Aorta (tissue), 5 donors: Measurements from ENCODE around the gene CLDND2. TPM values are rescaled to one million over a fixed set of nuclear protein-coding genes. Genes with fewer than 3 reads are reported as not detected.
A peak's percentile ranks its signal among the peaks of the same experiment; 100 is the strongest.
"Not testable (repeated sequence)": the region's sequence is repeated elsewhere in the genome, so short reads cannot be mapped to it uniquely, and the experiment has no call there.

ENCODE experiments used
- ATAC-seq: fragments of 200-7000 bp; cut with Tn5 transposase; one replicate; pipeline ENCODE4 v1.9.1; 2022; ENCODE audit warnings: moderate library complexity; ENCODE audit not compliant: low FRiP score
- DNase-seq, 2 donors: peaks; one replicate each; pipeline ENCODE4 v3.0.0-alpha.2; 2020
- H3K27ac ChIP-seq, 2 donors: one replicate each; pipeline ENCODE4 v1.5.1; 2013; ENCODE audit warnings: low read length in 2 of 2, mild to moderate bottlenecking in 2 of 2, moderate library complexity in 2 of 2, control low read depth in 1 of 2, inconsistent platforms in 1 of 2, low read depth in 1 of 2
- H3K27me3 ChIP-seq, 2 donors: one replicate each; pipeline ENCODE4 v1.6.1; 2013; ENCODE audit warnings: control low read depth in 1 of 2, low read length in 1 of 2, mild to moderate bottlenecking in 1 of 2, moderate library complexity in 1 of 2; ENCODE audit not compliant: insufficient read depth in 2 of 2, control insufficient read depth in 1 of 2
- H3K36me3 ChIP-seq, 2 donors: one replicate each; pipeline ENCODE4 v1.6.1; 2013; ENCODE audit warnings: control low read depth in 1 of 2, low read length in 1 of 2, mild to moderate bottlenecking in 1 of 2; ENCODE audit not compliant: insufficient read depth in 2 of 2, control insufficient read depth in 1 of 2
- H3K4me1 ChIP-seq, 2 donors: one replicate each; pipeline ENCODE4 v1.6.1; 2013; ENCODE audit warnings: low read length in 2 of 2, control low read depth in 1 of 2, mild to moderate bottlenecking in 1 of 2, moderate library complexity in 1 of 2; ENCODE audit not compliant: insufficient read depth in 2 of 2, control insufficient read depth in 1 of 2
- H3K4me3 ChIP-seq, 2 donors: one replicate each; pipeline ENCODE4 v1.5.1; 2013; ENCODE audit warnings: low read length in 2 of 2, control low read depth in 1 of 2, mild to moderate bottlenecking in 1 of 2
- H3K9me3 ChIP-seq: one replicate; pipeline ENCODE4 v1.6.1; 2013; ENCODE audit warnings: mild to moderate bottlenecking, low read length; ENCODE audit not compliant: control insufficient read depth
- WGBS, 2 donors: extraction: QIAGEN DNeasy Blood & Tissue Kit; methylation state at CpG; one replicate each; pipeline ENCODE4 v1.1.7; 2013; 5-methylcytosine and 5-hydroxymethylcytosine counted together
- intact Hi-C, 2 donors: fragments of 100-400 bp; cut with DNase I; formaldehyde crosslinking; loops; one replicate each; pipeline versions ENCODE4 v1.14.2 to v1.15.0; 2022
- polyA plus RNA-seq, 2 donors: library from polyadenylated mRNA; stranded (reverse); fragments of 200-250 nt; gene quantifications; one replicate each; pipeline ENCODE4 v1.2.3, GENCODE V29; 2013
- total RNA-seq, 2 donors: library from RNA; stranded (reverse); fragmentation: NEBNext Ultra II Directional; extraction: Animal tissue kit (Norgen Biotek cat#: 25700); gene quantifications; one replicate each; pipeline ENCODE4 v1.2.1, GENCODE V29; 2021
- donor health status: healthy with polysubstance abuse.
- donor health status: Bipolar disorder and iron deficiency.
- donor health status: DM: no; HTN: no; CAD: no.
- donor health status: DM: no; HTN: no; CAD: no.
- donor health status: DM: yes; HTN: yes; CAD: no.

Gene CLDND2
- total and polyA plus RNA-seq, 4 donors, result 0.87 to 3.5 (median 2.0) TPM; not detected in 1

GRCh38 chr19:51399936-51400335 lies 31.1 kb upstream of the CLDND2 start:
- WGBS, 2 donors, result 79 to 84% methylated on average over 7 of the region's 7 CpGs
- intact Hi-C loops, result loop anchor here in 1 of 2 donors (10.0 kb wide), 1 partner anchor 195 kb away; no protein-coding TSS in a partner anchor

GRCh38 chr19:51399231-51399630 lies 30.4 kb upstream of the CLDND2 start:
- no peak overlapping the region for H3K4me3 ChIP-seq
- H3K27ac ChIP-seq, result no peak overlapping the region
- WGBS, 2 donors, result 91 to 92% methylated on average over 5 of the region's 5 CpGs
- H3K4me1 ChIP-seq, result no peaks in the 10 kb centered on the region
- ATAC-seq (no peak), DNase-seq (no peak)
- intact Hi-C loops, result loop anchor here in 1 of 2 donors (10.0 kb wide), 1 partner anchor 196 kb away; no protein-coding TSS in a partner anchor
- H3K36me3 ChIP-seq, result no peaks in the 10 kb centered on the region
- no peaks in the 10 kb centered on the region for H3K27me3 ChIP-seq
- H3K9me3 ChIP-seq, result peaks cover 2% of the 10 kb centered on the region

More at GRCh38 chr19:51399936-51400335, 31.1 kb upstream of the CLDND2 start:
- H3K9me3 ChIP-seq, H3K36me3 ChIP-seq, ATAC-seq, H3K4me1 ChIP-seq, H3K4me3 ChIP-seq, H3K27me3 ChIP-seq, H3K27ac ChIP-seq, DNase-seq: not testable (repeated sequence)

DNA sequence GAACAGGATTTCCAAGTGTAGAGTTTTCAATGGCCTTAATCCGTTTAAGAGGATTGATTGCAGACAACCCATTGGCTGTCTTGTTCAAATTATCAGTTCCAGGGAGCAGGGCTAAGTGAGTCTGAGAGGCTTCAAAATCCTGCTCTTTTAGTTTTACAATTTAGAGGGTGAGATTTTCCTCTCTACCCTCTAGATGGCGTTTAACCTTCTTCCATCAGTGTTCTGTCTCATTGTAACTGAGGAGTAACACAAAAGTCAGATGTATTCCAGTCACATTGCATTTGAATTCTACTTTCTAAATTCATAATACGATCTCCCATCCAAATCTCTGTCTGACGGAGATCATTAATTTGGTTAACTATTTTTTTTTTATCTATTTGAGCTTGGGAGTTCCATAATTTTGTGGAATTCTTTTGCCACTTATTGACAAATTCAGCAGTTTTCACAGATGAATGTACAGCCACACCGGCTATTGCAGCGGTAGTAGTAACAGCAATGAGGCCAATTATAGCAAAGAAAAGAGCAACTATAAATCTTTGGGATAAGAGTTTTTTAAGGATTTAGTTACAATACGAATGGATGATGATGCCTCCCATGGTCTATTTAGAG lies 29.4 kb upstream of the CLDND2 start:
- H3K4me3 ChIP-seq, result no peak overlapping the region
- DNase-seq (no peak), ATAC-seq (no peak)
- intact Hi-C loops, result loop anchor here in 1 of 2 donors (10.0 kb wide), 1 partner anchor 197 kb away; no protein-coding TSS in a partner anchor
- peaks cover 2% of the 10 kb centered on the region for H3K9me3 ChIP-seq
- no peaks in the 10 kb centered on the region for H3K4me1 ChIP-seq
- 36 to 39% methylated on average over 7 of the region's 7 CpGs for WGBS, 2 donors
- no peak overlapping the region for H3K27ac ChIP-seq
- no peaks in the 10 kb centered on the region for H3K27me3 ChIP-seq
- no peaks in the 10 kb centered on the region for H3K36me3 ChIP-seq

DNA sequence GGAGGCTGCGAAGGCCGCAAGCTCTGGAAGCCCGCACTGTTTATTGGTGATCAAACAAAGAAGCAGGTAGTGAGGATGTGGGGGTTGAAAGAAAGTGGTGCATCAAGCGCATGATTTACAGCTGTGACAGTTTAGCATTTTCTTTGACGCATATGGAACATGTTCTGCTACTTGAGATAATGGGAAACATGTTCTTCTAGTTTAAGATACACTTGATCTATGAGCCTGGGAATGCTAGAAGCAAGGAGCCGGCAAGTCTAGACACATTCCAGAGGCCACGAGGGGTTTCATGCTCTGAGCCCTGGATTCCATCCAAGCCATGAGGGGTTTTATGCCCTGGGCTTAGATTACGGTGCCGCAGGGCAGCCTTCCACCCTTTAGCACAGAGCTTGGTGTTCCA lies 28.6 kb upstream of the CLDND2 start:
- not testable (repeated sequence) for H3K27ac ChIP-seq, DNase-seq, H3K4me1 ChIP-seq, ATAC-seq, H3K4me3 ChIP-seq, H3K27me3 ChIP-seq, H3K36me3 ChIP-seq, H3K9me3 ChIP-seq
- intact Hi-C loops, result loop anchor here in 1 of 2 donors (10.0 kb wide), 1 partner anchor 197 kb away; no protein-coding TSS in a partner anchor
- WGBS, 2 donors, result 40 to 43% methylated on average over 9 of the region's 9 CpGs

GRCh38 chr19:51396175-51396574 lies 27.4 kb upstream of the CLDND2 start:
- no peaks in the 10 kb centered on the region for H3K27me3 ChIP-seq
- no peaks in the 10 kb centered on the region for H3K36me3 ChIP-seq
- ATAC-seq (no peak), DNase-seq (no peak)
- WGBS, 2 donors, result 92 to 100% methylated on average over 2 of the region's 2 CpGs
- no peak overlapping the region for H3K4me3 ChIP-seq
- intact Hi-C loops, result loop anchor here in 1 of 2 donors (10.0 kb wide), 1 partner anchor 199 kb away; no protein-coding TSS in a partner anchor
- no peaks in the 10 kb centered on the region for H3K9me3 ChIP-seq
- no peaks in the 10 kb centered on the region for H3K4me1 ChIP-seq
- H3K27ac ChIP-seq, result no peak overlapping the region

GRCh38 chr19:51394050-51394836 lies 25.4 kb upstream of the CLDND2 start:
- Histone ChIP-seq H3K9me3 (no peaks in the 10 kb centered on the region), H3K4me3 (peak overlapping the region; percentile 13 to 30), H3K4me1 (no peaks in the 10 kb centered on the region), H3K36me3 (no peaks in the 10 kb centered on the region), H3K27ac (peak overlapping the region in 1 of 2 donors; percentile 7), H3K27me3 (no peaks in the 10 kb centered on the region)
- intact Hi-C loops, result loop anchor here (1.0 to 10.0 kb wide), 3 partner anchors 27 to 201 kb away; no protein-coding TSS in a partner anchor
- peak; percentile 95 to 96 for DNase-seq
- ATAC-seq, result peak; percentile 96
- 1 to 2% methylated on average over 45 of the region's 45 CpGs for WGBS, 2 donors

DNA sequence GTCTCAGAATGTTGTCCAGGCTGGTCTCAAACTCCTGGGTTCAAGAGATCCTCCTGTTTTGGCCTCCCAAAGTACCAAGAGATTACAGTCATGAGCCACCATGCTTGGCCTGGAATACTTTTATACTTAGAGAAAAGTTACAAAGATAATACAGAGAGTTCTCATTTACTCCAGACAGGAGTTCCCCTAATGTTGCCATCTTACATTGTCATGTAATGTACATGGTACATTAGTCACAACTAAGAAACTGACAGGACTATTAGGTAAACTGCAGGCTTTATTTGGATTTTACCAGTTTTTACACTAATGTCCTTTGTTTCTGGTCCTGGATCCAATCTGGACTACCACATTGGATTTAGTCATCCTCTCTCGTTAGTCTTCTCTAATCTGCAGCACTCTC lies 23.9 kb upstream of the CLDND2 start:
- Histone ChIP-seq H3K27me3 (no peaks in the 10 kb centered on the region), H3K4me1 (no peaks in the 10 kb centered on the region), H3K36me3 (no peaks in the 10 kb centered on the region), H3K27ac (no peak overlapping the region), H3K4me3 (no peak overlapping the region), H3K9me3 (no peaks in the 10 kb centered on the region)
- 74 to 90% methylated on average over 1 of the region's 1 CpG for WGBS, 2 donors
- intact Hi-C loops, result loop anchor here (5.0 to 10.0 kb wide), 2 partner anchors 55 to 202 kb away; no protein-coding TSS in a partner anchor
- DNase-seq (no peak), ATAC-seq (no peak)

DNA sequence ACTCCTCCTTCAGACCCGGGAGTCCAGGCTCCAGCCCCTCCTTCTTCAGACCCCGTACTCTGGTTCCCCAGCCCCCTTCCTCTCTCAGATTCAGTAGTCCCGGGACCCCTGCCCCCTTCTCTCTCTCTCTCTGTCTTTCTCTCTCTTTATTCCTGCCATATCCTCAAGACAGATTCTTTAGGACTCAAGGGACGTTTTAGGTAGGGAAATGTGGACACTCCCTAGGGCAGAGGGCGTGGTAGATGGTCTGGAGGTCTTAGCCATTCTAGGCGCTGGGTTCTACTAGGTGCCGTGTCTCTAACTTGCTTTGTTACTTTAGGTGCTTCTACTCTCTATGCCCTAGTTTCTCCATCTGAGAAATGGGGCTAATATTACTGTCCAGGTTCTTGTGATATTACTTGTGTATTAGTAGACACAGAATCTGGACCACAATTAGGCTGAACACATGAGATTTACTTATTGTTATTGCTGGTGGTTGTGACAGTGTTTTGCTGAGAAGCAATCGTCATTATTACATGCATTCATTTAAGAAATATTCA lies 22.3 kb upstream of the CLDND2 start:
- no peaks in the 10 kb centered on the region for H3K36me3 ChIP-seq
- no peaks in the 10 kb centered on the region for H3K27me3 ChIP-seq
- ATAC-seq (no peak), DNase-seq (no peak)
- WGBS, 2 donors, result 61 to 62% methylated on average over 8 of the region's 8 CpGs
- intact Hi-C loops, result loop anchor here (5.0 to 10.0 kb wide), 2 partner anchors 54 to 204 kb away; no protein-coding TSS in a partner anchor
- H3K27ac ChIP-seq, result no peak overlapping the region
- H3K4me3 ChIP-seq, result no peak overlapping the region
- no peaks in the 10 kb centered on the region for H3K4me1 ChIP-seq
- no peaks in the 10 kb centered on the region for H3K9me3 ChIP-seq
